GM12878 (cell line): ENCODE results near the gene ASS1. TPM values are rescaled to one million over a fixed set of nuclear protein-coding genes. Genes with fewer than 3 reads are reported as not detected.

Experiments used
- ATAC-seq: fragments of 200-7000 bp; cut with Tn5 transposase; 3 replicates; pipeline ENCODE4 v1.9.1; 2020; ENCODE audit warnings: mild to moderate bottlenecking, moderate library complexity
- BruUV-seq: library from RNA; stranded (reverse); fragments of 400-500 nt; replicated peaks from 2 replicates; lab custom pipeline; 2021; lab: Mats Ljungman, UMichigan
- CTCF ChIA-PET: fragments of 300-600 bp; sonication (Branson Sonifier 250); formaldehyde crosslinking; extraction: SDS; loops from one replicate; lab custom pipeline; 2021; ENCODE audit warnings: inconsistent platforms; lab: Yijun Ruan, JAX
- POLR2A ChIA-PET: fragments of 350-600 bp; formaldehyde crosslinking; extraction: SDS; loops from one replicate; lab custom pipeline; 2021; ENCODE audit warnings: inconsistent platforms; lab: Charles Lee
- RAD21 ChIA-PET: fragments of 300-600 bp; sonication (Branson Sonifier 250); formaldehyde crosslinking; loops from one replicate; lab custom pipeline; 2023; ENCODE audit warnings: antibody characterized with exemption; ENCODE audit not compliant: unreplicated experiment; lab: Charles Lee
- SMC1A ChIA-PET: fragments of 300-600 bp; sonication (Branson Sonifier 250); formaldehyde crosslinking; loops from one replicate; lab custom pipeline; 2023; ENCODE audit not compliant: unreplicated experiment, uncharacterized antibody; lab: Charles Lee
- DNase-seq: peaks from one replicate; pipeline ENCODE4 v3.0.0-alpha.2; 2011; ENCODE audit warnings: low read depth, low spot score
- FAIRE-seq: peaks from 3 replicates; lab custom pipeline; 2011; peaks lifted over from hg19 to GRCh38; lab: Jason Lieb, UNC
- H2AFZ ChIP-seq: 2 replicates; pipeline ENCODE4 v1.6.0; 2011; ENCODE audit warnings: low read depth, low read length, control low read depth; ENCODE audit not compliant: control insufficient read depth
- H3K27ac ChIP-seq: 2 replicates; pipeline ENCODE4 v1.5.1; 2011; ENCODE audit warnings: control low read depth; ENCODE audit not compliant: control insufficient read depth, insufficient read depth
- H3K27me3 ChIP-seq, 2 experiments: replicated peaks in 1 of 2; 2 replicates each; pipeline versions ENCODE4 v1.6.0 to v1.6.1; 2011; ENCODE audit warnings: low read length in 1 of 2; ENCODE audit not compliant: control insufficient read depth in 2 of 2, insufficient read depth in 2 of 2
- H3K36me3 ChIP-seq, 2 experiments: 2 replicates each; pipeline ENCODE4 v1.5.1; 2011; ENCODE audit warnings: low read length in 1 of 2; ENCODE audit not compliant: control insufficient read depth in 2 of 2, insufficient read depth in 2 of 2
- H3K4me1 ChIP-seq: 2 replicates; pipeline ENCODE4 v1.6.1; 2011; ENCODE audit warnings: mild to moderate bottlenecking, low read length, moderate library complexity, mixed read lengths; ENCODE audit not compliant: control insufficient read depth, insufficient read depth
- H3K4me2 ChIP-seq: 2 replicates; pipeline ENCODE4 v1.6.0; 2011; ENCODE audit warnings: control low read depth; ENCODE audit not compliant: control insufficient read depth, insufficient read depth
- H3K4me3 ChIP-seq: fragments of 200-600 bp; sonication (generic); 2 replicates; pipeline ENCODE4 v1.5.1; 2016
- H3K79me2 ChIP-seq: 2 replicates; pipeline ENCODE4 v1.6.0; 2011; ENCODE audit warnings: low read length; ENCODE audit not compliant: control insufficient read depth, insufficient read depth
- H3K9ac ChIP-seq: 2 replicates; pipeline ENCODE4 v1.8.0; 2011; ENCODE audit warnings: low read length, control low read depth, mixed read lengths; ENCODE audit not compliant: control insufficient read depth, insufficient read depth
- H3K9me3 ChIP-seq: replicated peaks from 3 replicates; pipeline ENCODE4 v1.5.1; 2011; ENCODE audit warnings: mild to moderate bottlenecking, low read length; ENCODE audit not compliant: control insufficient read depth, insufficient read depth
- H4K20me1 ChIP-seq: 2 replicates; pipeline ENCODE4 v1.6.0; 2011; ENCODE audit not compliant: control insufficient read depth, insufficient read depth
- ATF2 ChIP-seq: IDR thresholded peaks from 2 replicates; pipeline ENCODE4 v1.6.1; 2012; ENCODE audit warnings: low read length, inconsistent platforms
- ATF7 ChIP-seq: fragments of 450-650 bp; IDR thresholded peaks from 2 replicates; pipeline ENCODE4 v1.6.1; 2016; ENCODE audit warnings: low read depth, mild to moderate bottlenecking
- BCL3 ChIP-seq: IDR thresholded peaks from 2 replicates; pipeline ENCODE4 v1.6.1; 2011; ENCODE audit warnings: borderline replicate concordance, low read depth, mild to moderate bottlenecking, moderate library complexity, low read length; ENCODE audit not compliant: insufficient read depth, poor library complexity, severe bottlenecking
- CTCF ChIP-seq, 3 experiments: IDR thresholded peaks in 2 of 3; conservative IDR thresholded peaks in 1 of 3; 2 replicates each; pipeline ENCODE4 v1.5.1; 2011; ENCODE audit warnings: low read depth in 3 of 3, low read length in 3 of 3, mild to moderate bottlenecking in 3 of 3, control low read depth in 2 of 3, moderate library complexity in 2 of 3, inconsistent platforms in 1 of 3, mixed read lengths in 1 of 3; ENCODE audit not compliant: control insufficient read depth in 2 of 3, insufficient read depth in 1 of 3; ENCODE audit errors: extremely low read depth in 1 of 3
- HDAC2 ChIP-seq: fragments of 200-600 bp; sonication (generic); IDR thresholded peaks from 2 replicates; pipeline ENCODE4 v1.6.1; 2017
- MEF2A ChIP-seq: IDR thresholded peaks from 2 replicates; pipeline ENCODE4 v1.6.1; 2011; ENCODE audit warnings: low read depth, mild to moderate bottlenecking, low read length, moderate library complexity; ENCODE audit not compliant: insufficient read depth
- MYC ChIP-seq: IDR thresholded peaks from 2 replicates; pipeline ENCODE4 v1.6.1; 2011; ENCODE audit warnings: mild to moderate bottlenecking, low read length, moderate library complexity, inconsistent platforms; ENCODE audit not compliant: insufficient read depth, insufficient replicate concordance, insufficient read length, severe bottlenecking
- PRDM15 ChIP-seq: fragments of 450-650 bp; formaldehyde crosslinking; IDR thresholded peaks from 2 replicates; pipeline ENCODE4 v1.4.0; 2020; ENCODE audit warnings: mild to moderate bottlenecking, moderate library complexity
- RFX5 ChIP-seq: IDR thresholded peaks from 2 replicates; pipeline ENCODE4 v1.6.1; 2011; ENCODE audit warnings: low read depth, low read length, improper control_type of control experiment
- RUNX3 ChIP-seq: IDR thresholded peaks from 2 replicates; pipeline ENCODE4 v1.6.1; 2012; ENCODE audit warnings: low read length, inconsistent platforms
- TCF7 ChIP-seq: IDR thresholded peaks from 2 replicates; pipeline ENCODE4 v1.6.1; 2014; ENCODE audit warnings: antibody characterized with exemption, borderline replicate concordance
- USF1 ChIP-seq: IDR thresholded peaks from 2 replicates; pipeline ENCODE4 v1.6.1; 2011; ENCODE audit warnings: borderline replicate concordance, low read depth, mild to moderate bottlenecking, moderate library complexity, mixed read lengths, low read length; ENCODE audit not compliant: insufficient read depth; ENCODE audit errors: extremely low read length
- YY1 ChIP-seq: IDR thresholded peaks from 2 replicates; pipeline ENCODE4 v1.6.1; 2011; ENCODE audit warnings: low read depth, mild to moderate bottlenecking, low read length
- WGBS: methylation state at CpG from one replicate; pipeline ENCODE4 v1.1.6; 2016; ENCODE audit warnings: low lambda C conversion rate; ENCODE audit not compliant: insufficient replicate concordance, insufficient coverage; ENCODE audit errors: missing lambda C conversion rate; 5-methylcytosine and 5-hydroxymethylcytosine counted together
- in situ Hi-C: fragments of 300-500 bp; cut with MboI; formaldehyde crosslinking; loops from 9 replicates; pipeline ENCODE4 v1.14.3; 2018; ENCODE audit warnings: mixed read lengths
- intact Hi-C: fragments of 100-400 bp; cut with micrococcal nuclease; formaldehyde crosslinking; loops from one replicate; pipeline ENCODE4 v1.14.2; 2022; ENCODE audit not compliant: unreplicated experiment
- polyA plus RNA-seq, 11 experiments: library from polyadenylated mRNA; depleted of rRNA in 4 of 11; unstranded in 6 of 11; stranded (reverse) in 5 of 11; fragments of >200 nt; fragmentation: Nextera tagmentation in 4 of 11; fragmentation: Illumina TruSeq in 1 of 11; extraction: Ambion mirVana in 4 of 11; extraction: Trizol in 1 of 11; gene quantifications; 1 replicate in 1 of 11; 2 replicates in 10 of 11; pipeline versions ENCODE4 v1.2.1 to v1.2.3, GENCODE V29; 2011 to 2016; ENCODE audit warnings: inconsistent platforms in 2 of 11, missing spikeins in 2 of 11, low read depth in 1 of 11
- total RNA-seq, 4 experiments: library from RNA; depleted of rRNA in 3 of 4; stranded (reverse); fragments of >200 nt in 3 of 4; fragmentation: Illumina TruSeq in 1 of 4; extraction: Trizol in 1 of 4; gene quantifications; 2 replicates each; pipeline versions ENCODE4 v1.2.1 to v1.2.3, GENCODE V29; 2013 to 2021

ASS1 gene
- total and polyA plus RNA-seq, 10 of the 15 experiments (the other 5 are each of a cell fraction or from before 2014, with no cell fraction given) = 0.10 to 6.1 (median 0.28) TPM; not detected in 3

GRCh38 chr9:130479587-130479986 lies 34.8 kb downstream of the ASS1 start (continued):
- no peak for TF ChIP-seq PRDM15 (CRISPR knock-in tag)
- no peak for TF ChIP-seq MYC

GRCh38 chr9:130480673-130481072 lies 35.9 kb downstream of the ASS1 start:
- in situ Hi-C loops (no loop called here), intact Hi-C loops (no loop called here)
- ATAC-seq (no peak), FAIRE-seq (no peak), DNase-seq (no peak)
- Histone ChIP-seq H3K36me3 (no peaks in the 10 kb centered on the region), H3K79me2 (no peaks in the 10 kb centered on the region), H4K20me1 (no peaks in the 10 kb centered on the region), H3K27me3 (peaks cover 0 to 5% of the 10 kb centered on the region in 2 experiments; a peak in 2 of 4 replicates), H3K4me2 (no peak overlapping the region), H3K9me3 (no peaks in the 10 kb centered on the region), H2AFZ (no peak overlapping the region), H3K4me1 (no peaks in the 10 kb centered on the region), H3K4me3 (no peak overlapping the region), H3K9ac (no peak overlapping the region), H3K27ac (no peak overlapping the region)
- RAD21 ChIA-PET = no interaction called here
- BruUV-seq = no TSS peak
- SMC1A ChIA-PET = no interaction called here
- POLR2A ChIA-PET = no interaction called here
- CTCF ChIA-PET = interaction anchor here (0.6 kb wide), 1 partner anchor 20 kb away, joined by 3 read pairs; no protein-coding TSS in a partner anchor
- WGBS = 46% methylated on average over 16 of the region's 16 CpGs
- TF ChIP-seq RFX5 (no peak), BCL3 (no peak), CTCF (IDR thresholded peaks at IDR 0.05 in 2 of 3, conservative IDR thresholded peaks at IDR 0.05 in 1 of 3; ENCODE audit: control insufficient read depth in 2 of 3, extremely low read depth in 1 of 3, insufficient read depth in 1 of 3, low read depth in 3 of 3, low read length in 3 of 3) (no peak), TCF7 (no peak), ATF2 (no peak), MEF2A (no peak), USF1 (no peak), RUNX3 (no peak), ATF7 (no peak), HDAC2 (no peak), YY1 (no peak)
